Activated CD8-positive, alpha-beta T cell treated with anti-CD3 and anti-CD28 coated beads for 36 hours (primary cell): ENCODE measurements around the gene TRPM3. TPM values are rescaled to one million over a fixed set of nuclear protein-coding genes. Genes with fewer than 3 reads are reported as not detected.

Source experiments
- ATAC-seq: fragments of 200-7000 bp; cut with Tn5 transposase; one replicate; pipeline ENCODE4 v1.10.0; 2021; ENCODE audit warnings: mild to moderate bottlenecking, moderate library complexity
- CTCF ChIA-PET: fragments of 350-600 bp; sonication (Branson Sonifier 250); formaldehyde crosslinking; loops from one replicate; lab custom pipeline; 2021; ENCODE audit warnings: antibody characterized with exemption; lab: Charles Lee
- POLR2A ChIA-PET: fragments of 350-600 bp; sonication (Branson Sonifier 250); formaldehyde crosslinking; loops from one replicate; lab custom pipeline; 2021; ENCODE audit warnings: antibody characterized with exemption; lab: Charles Lee
- DNase-seq: peaks from one replicate; pipeline ENCODE4 v3.0.0-alpha.2; 2020
- H3K27ac Mint-ChIP-seq: one replicate; pipeline ENCODE4 v1.8.0; 2021; ENCODE audit warnings: mild to moderate bottlenecking, mixed read lengths
- H3K27me3 Mint-ChIP-seq: one replicate; pipeline ENCODE4 v1.8.0; 2021; ENCODE audit warnings: mixed read lengths
- H3K36me3 Mint-ChIP-seq: one replicate; pipeline ENCODE4 v1.8.0; 2021; ENCODE audit warnings: low read depth, mixed read lengths
- H3K4me1 Mint-ChIP-seq: one replicate; pipeline ENCODE4 v1.8.0; 2021; ENCODE audit warnings: low read depth, mixed read lengths
- H3K4me3 Mint-ChIP-seq: one replicate; pipeline ENCODE4 v1.8.0; 2021; ENCODE audit warnings: mild to moderate bottlenecking, moderate library complexity, mixed read lengths
- H3K9me3 Mint-ChIP-seq: one replicate; pipeline ENCODE4 v1.8.0; 2021; ENCODE audit warnings: mixed read lengths
- intact Hi-C: fragments of 100-400 bp; cut with micrococcal nuclease; formaldehyde crosslinking; loops from one replicate; pipeline ENCODE4 v1.10.0; 2022
- total RNA-seq, 2 experiments: library from RNA; stranded (reverse); gene quantifications; one replicate each; pipeline ENCODE4 v1.2.3, GENCODE V29; 2021
- TF ChIP-seq, protein P1 (sequence below): fragments of 200-600 bp; IDR thresholded peaks from one replicate; pipeline ENCODE4 v1.8.0; 2022; ENCODE audit warnings: antibody characterized with exemption, mild to moderate bottlenecking

TRPM3 gene
- total RNA-seq, 2 experiments from 2014 or later: not detected

- DNase-seq: no peak
- Mint-ChIP-seq H3K4me3 (no peak overlapping the region), H3K9me3 (no peaks in the 10 kb centered on the region), H3K27me3 (no peaks in the 10 kb centered on the region), H3K36me3 (no peaks in the 10 kb centered on the region), H3K4me1 (no peaks in the 10 kb centered on the region), H3K27ac (no peak overlapping the region)
- TF ChIP-seq, protein P1, sequence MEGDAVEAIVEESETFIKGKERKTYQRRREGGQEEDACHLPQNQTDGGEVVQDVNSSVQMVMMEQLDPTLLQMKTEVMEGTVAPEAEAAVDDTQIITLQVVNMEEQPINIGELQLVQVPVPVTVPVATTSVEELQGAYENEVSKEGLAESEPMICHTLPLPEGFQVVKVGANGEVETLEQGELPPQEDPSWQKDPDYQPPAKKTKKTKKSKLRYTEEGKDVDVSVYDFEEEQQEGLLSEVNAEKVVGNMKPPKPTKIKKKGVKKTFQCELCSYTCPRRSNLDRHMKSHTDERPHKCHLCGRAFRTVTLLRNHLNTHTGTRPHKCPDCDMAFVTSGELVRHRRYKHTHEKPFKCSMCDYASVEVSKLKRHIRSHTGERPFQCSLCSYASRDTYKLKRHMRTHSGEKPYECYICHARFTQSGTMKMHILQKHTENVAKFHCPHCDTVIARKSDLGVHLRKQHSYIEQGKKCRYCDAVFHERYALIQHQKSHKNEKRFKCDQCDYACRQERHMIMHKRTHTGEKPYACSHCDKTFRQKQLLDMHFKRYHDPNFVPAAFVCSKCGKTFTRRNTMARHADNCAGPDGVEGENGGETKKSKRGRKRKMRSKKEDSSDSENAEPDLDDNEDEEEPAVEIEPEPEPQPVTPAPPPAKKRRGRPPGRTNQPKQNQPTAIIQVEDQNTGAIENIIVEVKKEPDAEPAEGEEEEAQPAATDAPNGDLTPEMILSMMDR: no peak
- ATAC-seq: no peak
- POLR2A ChIA-PET: no interaction called here
- intact Hi-C loops: no loop called here
- CTCF ChIA-PET: no interaction called here
These were observed 12.5 kb downstream of the TRPM3 start for GRCh38 chr9:71108937-71109336.

- ChIA-PET CTCF (no interaction called here), POLR2A (no interaction called here)
- Mint-ChIP-seq H3K9me3 (no peaks in the 10 kb centered on the region), H3K4me1 (no peaks in the 10 kb centered on the region), H3K4me3 (no peak overlapping the region), H3K27ac (no peak overlapping the region), H3K36me3 (no peaks in the 10 kb centered on the region), H3K27me3 (no peaks in the 10 kb centered on the region)
- DNase-seq (no peak), ATAC-seq (no peak)
- TF ChIP-seq, protein P1: no peak
- intact Hi-C loops: no loop called here
These were observed 14.4 kb downstream of the TRPM3 start for GRCh38 chr9:71106992-71107391.

DNA sequence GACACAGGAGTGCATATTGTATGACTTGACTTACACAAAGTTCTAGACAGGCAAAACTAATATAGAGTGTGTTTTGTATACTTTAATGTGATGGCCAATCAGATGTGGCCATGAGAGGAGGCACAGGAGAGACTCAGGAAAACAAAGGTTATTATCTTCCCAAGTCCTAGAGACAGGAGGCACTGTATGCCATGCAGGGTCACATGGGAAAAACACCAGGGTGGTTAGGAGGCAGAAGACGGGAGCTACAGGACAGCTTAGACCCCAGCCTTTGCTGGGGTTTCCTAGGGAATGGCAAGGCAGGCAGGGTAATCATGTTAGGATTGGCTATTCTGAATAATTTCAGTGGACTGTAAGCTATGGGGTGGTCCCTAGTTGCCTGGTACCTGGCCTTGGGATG is 16.2 kb downstream of the TRPM3 start:
- DNase-seq (no peak), ATAC-seq (no peak)
- ChIA-PET POLR2A (interaction anchor here (0.7 kb wide), 1 partner anchor 9 kb away, joined by 3 read pairs; no protein-coding TSS in a partner anchor), CTCF (interaction anchor here (0.5 to 0.6 kb wide), 2 partner anchors 36 to 145 kb away, joined by 3 read pairs; no protein-coding TSS in a partner anchor)
- TF ChIP-seq, protein P1: no peak
- Mint-ChIP-seq H3K4me1 (no peaks in the 10 kb centered on the region), H3K9me3 (no peaks in the 10 kb centered on the region), H3K27me3 (no peaks in the 10 kb centered on the region), H3K27ac (no peak overlapping the region), H3K4me3 (no peak overlapping the region), H3K36me3 (no peaks in the 10 kb centered on the region)
- intact Hi-C loops: no loop called here

- H3K27me3 Mint-ChIP-seq: peaks cover 2% of the 10 kb centered on the region
- CTCF ChIA-PET: no interaction called here
- no peak overlapping the region for H3K27ac Mint-ChIP-seq
- H3K4me3 Mint-ChIP-seq: no peak overlapping the region
- intact Hi-C loops: no loop called here
- no peaks in the 10 kb centered on the region for H3K4me1 Mint-ChIP-seq
- ATAC-seq (no peak), DNase-seq (no peak)
- no peaks in the 10 kb centered on the region for H3K9me3 Mint-ChIP-seq
- TF ChIP-seq, protein P1: no peak
- POLR2A ChIA-PET: no interaction called here
- no peaks in the 10 kb centered on the region for H3K36me3 Mint-ChIP-seq
These were observed 22.6 kb downstream of the TRPM3 start for GRCh38 chr9:71098801-71099200.

GRCh38 chr9:71097671-71098070 is 23.8 kb downstream of the TRPM3 start:
- TF ChIP-seq, protein P1: no peak
- CTCF ChIA-PET: no interaction called here
- no peak for DNase-seq
- Mint-ChIP-seq H3K36me3 (no peaks in the 10 kb centered on the region), H3K9me3 (no peaks in the 10 kb centered on the region), H3K4me1 (no peaks in the 10 kb centered on the region), H3K27me3 (peaks cover 2% of the 10 kb centered on the region), H3K27ac (no peak overlapping the region), H3K4me3 (no peak overlapping the region)
- intact Hi-C loops: no loop called here
- ATAC-seq: no peak
- POLR2A ChIA-PET: no interaction called here
